H1 (cell line): Measurements from ENCODE around the gene SCAMP5. TPM values are rescaled to one million over a fixed set of nuclear protein-coding genes. Genes with fewer than 3 reads are reported as not detected.

Experiments
- CTCF ChIA-PET: fragments of 300-600 bp; sonication (Branson Sonifier 250); formaldehyde crosslinking; loops from one replicate; lab custom pipeline; 2021; ENCODE audit not compliant: partially characterized antibody; lab: Charles Lee
- POLR2A ChIA-PET: fragments of 300-600 bp; sonication (Branson Sonifier 250); formaldehyde crosslinking; loops from one replicate; lab custom pipeline; 2021; ENCODE audit warnings: inconsistent platforms; ENCODE audit not compliant: partially characterized antibody; lab: Charles Lee
- DNase-seq, 2 experiments: peaks; one replicate each; pipeline versions ENCODE4 v3.0.0 to v3.0.0-alpha.2; 2010 to 2022; ENCODE audit warnings: low spot score in 2 of 2, low read depth in 1 of 2, mixed read lengths in 1 of 2
- FAIRE-seq: peaks from 2 replicates; lab custom pipeline; 2011; peaks lifted over from hg19 to GRCh38; lab: Jason Lieb, UNC
- H2AFZ ChIP-seq: 2 replicates; pipeline ENCODE4 v1.8.1; 2012; ENCODE audit warnings: low read length, inconsistent platforms
- H2AK5ac ChIP-seq: 2 replicates; pipeline ENCODE4 v1.6.1; 2013; ENCODE audit warnings: low read depth, low read length
- H2BK120ac ChIP-seq: replicated peaks from 2 replicates; pipeline ENCODE3; 2013; ENCODE audit warnings: low read depth, low read length, inconsistent platforms
- H2BK12ac ChIP-seq: 2 replicates; pipeline ENCODE4 v1.6.1; 2013; ENCODE audit warnings: low read depth, low read length
- H2BK15ac ChIP-seq: 2 replicates; pipeline ENCODE4 v1.6.1; 2013; ENCODE audit warnings: low read length
- H2BK20ac ChIP-seq: 2 replicates; pipeline ENCODE4 v1.6.1; 2013; ENCODE audit warnings: low read length
- H2BK5ac ChIP-seq: 2 replicates; pipeline ENCODE4 v1.6.1; 2013; ENCODE audit warnings: low read depth, low read length
- H3K14ac ChIP-seq: 2 replicates; pipeline ENCODE4 v1.6.1; 2013; ENCODE audit warnings: inconsistent platforms; ENCODE audit not compliant: insufficient read length
- H3K18ac ChIP-seq: 2 replicates; pipeline ENCODE4 v1.6.1; 2013; ENCODE audit warnings: low read length; ENCODE audit errors: extremely low read depth
- H3K23ac ChIP-seq: 2 replicates; pipeline ENCODE4 v1.6.1; 2013; ENCODE audit warnings: inconsistent platforms; ENCODE audit not compliant: insufficient read length
- H3K23me2 ChIP-seq: 2 replicates; pipeline ENCODE4 v1.6.1; 2013; ENCODE audit warnings: low read depth, low read length
- H3K27ac ChIP-seq: 2 replicates; pipeline ENCODE4 v1.6.1; 2011; ENCODE audit warnings: low read depth, low read length, inconsistent platforms
- H3K27me3 ChIP-seq, 4 experiments: replicated peaks in 1 of 4; 1 replicate in 1 of 4; 2 replicates in 3 of 4; pipeline versions ENCODE4 v1.6.1 to v1.8.1; 2011 to 2013; ENCODE audit warnings: low read length in 3 of 4, mild to moderate bottlenecking in 3 of 4, inconsistent platforms in 2 of 4, mixed read lengths in 2 of 4, moderate library complexity in 1 of 4; ENCODE audit not compliant: control insufficient read depth in 3 of 4, insufficient read depth in 3 of 4; ENCODE audit errors: extremely low read depth in 1 of 4
- H3K36me3 ChIP-seq, 4 experiments: 2 replicates each; pipeline versions ENCODE4 v1.6.1 to v1.8.1; 2011 to 2013; ENCODE audit warnings: mild to moderate bottlenecking in 4 of 4, low read length in 3 of 4, moderate library complexity in 2 of 4, control low read depth in 1 of 4, inconsistent platforms in 1 of 4; ENCODE audit not compliant: insufficient read depth in 4 of 4, control insufficient read depth in 2 of 4
- H3K4ac ChIP-seq: replicated peaks from 2 replicates; pipeline ENCODE3; 2013; ENCODE audit warnings: low read length, low read depth, mixed read lengths, inconsistent platforms; ENCODE audit not compliant: insufficient read length
- H3K4me1 ChIP-seq, 4 experiments: replicated peaks in 1 of 4; 1 replicate in 1 of 4; 2 replicates in 3 of 4; pipeline versions ENCODE4 v1.6.1 to v1.8.1; 2011 to 2013; ENCODE audit warnings: low read length in 3 of 4, inconsistent platforms in 2 of 4, mixed read lengths in 1 of 4; ENCODE audit not compliant: insufficient read depth in 4 of 4, control insufficient read depth in 3 of 4
- H3K4me2 ChIP-seq, 2 experiments: 2 replicates each; pipeline versions ENCODE4 v1.6.1 to v1.8.1; 2011 to 2013; ENCODE audit warnings: low read depth in 2 of 2, low read length in 2 of 2, control low read depth in 1 of 2, inconsistent platforms in 1 of 2, mild to moderate bottlenecking in 1 of 2; ENCODE audit not compliant: insufficient read depth in 1 of 2
- H3K4me3 ChIP-seq, 4 experiments: fragments of 200-600, 300-600 bp in 1 of 4; sonication (generic), shearing (Covaris generic), sonication (Bioruptor Twin) in 1 of 4; 2 replicates each; pipeline versions ENCODE4 v1.5.1 to v1.8.1; 2011 to 2016; ENCODE audit warnings: low read length in 4 of 4, low read depth in 3 of 4, control low read depth in 2 of 4, inconsistent platforms in 2 of 4, mild to moderate bottlenecking in 2 of 4, mixed read lengths in 1 of 4, moderate library complexity in 1 of 4; ENCODE audit not compliant: insufficient read depth in 2 of 4; ENCODE audit errors: extremely low read depth in 1 of 4
- H3K56ac ChIP-seq: replicated peaks from 2 replicates; pipeline ENCODE3; 2013; ENCODE audit warnings: low read depth, mild to moderate bottlenecking, mixed read lengths, low read length, inconsistent platforms; ENCODE audit not compliant: insufficient read length
- H3K79me1 ChIP-seq: 2 replicates; pipeline ENCODE4 v1.6.1; 2013; ENCODE audit warnings: low read depth, low read length, control low read depth
- H3K79me2 ChIP-seq, 2 experiments: 2 replicates each; pipeline versions ENCODE4 v1.6.1 to v1.8.1; 2012 to 2013; ENCODE audit warnings: low read length in 2 of 2, mild to moderate bottlenecking in 2 of 2, inconsistent platforms in 1 of 2; ENCODE audit not compliant: insufficient read depth in 2 of 2, control insufficient read depth in 1 of 2
- H3K9ac ChIP-seq, 4 experiments: replicated peaks in 1 of 4; 1 replicate in 1 of 4; 2 replicates in 3 of 4; pipeline versions ENCODE4 v1.6.1 to v1.8.1; 2011 to 2013; ENCODE audit warnings: low read depth in 3 of 4, low read length in 3 of 4, control low read depth in 2 of 4, mild to moderate bottlenecking in 2 of 4, moderate library complexity in 2 of 4, inconsistent platforms in 1 of 4; ENCODE audit errors: extremely low read depth in 1 of 4
- H3K9me3 ChIP-seq, 2 experiments: 2 replicates each; pipeline versions ENCODE4 v1.6.1 to v1.8.1; 2012 to 2013; ENCODE audit warnings: mild to moderate bottlenecking in 2 of 2, moderate library complexity in 2 of 2, control low read depth in 1 of 2, inconsistent platforms in 1 of 2, low read depth in 1 of 2, low read length in 1 of 2, mixed read lengths in 1 of 2; ENCODE audit not compliant: insufficient read depth in 2 of 2
- H4K20me1 ChIP-seq, 2 experiments: replicated peaks in 1 of 2; 2 replicates each; pipeline versions ENCODE3 to v1.8.1; 2011 to 2013; ENCODE audit warnings: inconsistent platforms in 2 of 2, low read length in 2 of 2, mild to moderate bottlenecking in 1 of 2; ENCODE audit not compliant: insufficient read depth in 2 of 2, control insufficient read depth in 1 of 2
- H4K5ac ChIP-seq: 2 replicates; pipeline ENCODE4 v1.6.1; 2013; ENCODE audit warnings: low read length, low read depth, mixed read lengths, inconsistent platforms; ENCODE audit not compliant: insufficient read length
- H4K8ac ChIP-seq: 2 replicates; pipeline ENCODE4 v1.8.0; 2013; ENCODE audit warnings: mild to moderate bottlenecking, moderate library complexity, low read length, inconsistent platforms; ENCODE audit not compliant: insufficient read depth; ENCODE audit errors: extremely low read depth
- H4K91ac ChIP-seq: replicated peaks from 2 replicates; pipeline ENCODE3; 2013; ENCODE audit warnings: low read length, mixed read lengths, inconsistent platforms; ENCODE audit not compliant: insufficient read length
- BCL11A ChIP-seq, 2 experiments: IDR thresholded peaks; one replicate each; pipeline ENCODE4 v1.6.1; 2011; ENCODE audit warnings: low read depth in 2 of 2, low read length in 2 of 2, mild to moderate bottlenecking in 2 of 2
- EZH2 ChIP-seq: fragments of 200-600 bp; sonication (generic); IDR thresholded peaks from 2 replicates; pipeline ENCODE4 v1.7.1; 2012; ENCODE audit warnings: low read depth, mild to moderate bottlenecking, moderate library complexity, low read length, inconsistent platforms; ENCODE audit not compliant: severe bottlenecking
- FOSL1 ChIP-seq: IDR thresholded peaks from 2 replicates; pipeline ENCODE4 v1.6.1; 2011; ENCODE audit warnings: mild to moderate bottlenecking, low read depth, low read length, moderate library complexity; ENCODE audit not compliant: insufficient read depth
- KDM5A ChIP-seq: fragments of 200-600 bp; IDR thresholded peaks from 2 replicates; pipeline ENCODE4 v1.7.1; 2012; ENCODE audit warnings: mild to moderate bottlenecking, low read length, inconsistent platforms, mixed read lengths
- NRF1 ChIP-seq: IDR thresholded peaks from 2 replicates; pipeline ENCODE4 v1.6.1; 2011; ENCODE audit warnings: mild to moderate bottlenecking, low read depth, low read length, improper control_type of control experiment
- RXRA ChIP-seq: IDR thresholded peaks from 2 replicates; pipeline ENCODE4 v1.6.1; 2011; ENCODE audit warnings: low read depth, mild to moderate bottlenecking, low read length, moderate library complexity; ENCODE audit not compliant: insufficient read depth
- SAP30 ChIP-seq: fragments of 300-600 bp; sonication (generic); IDR thresholded peaks from 2 replicates; pipeline ENCODE4 v1.7.1; 2012; ENCODE audit warnings: low read length, moderate library complexity, mild to moderate bottlenecking, inconsistent platforms; ENCODE audit not compliant: insufficient read depth, insufficient replicate concordance
- SP1 ChIP-seq: IDR thresholded peaks from 2 replicates; pipeline ENCODE4 v1.6.1; 2011; ENCODE audit warnings: low read depth, low read length
- SP2 ChIP-seq: IDR thresholded peaks from 2 replicates; pipeline ENCODE4 v1.6.1; 2012; ENCODE audit warnings: mild to moderate bottlenecking, low read length, inconsistent platforms
- TBP ChIP-seq: IDR thresholded peaks from 2 replicates; pipeline ENCODE4 v1.6.1; 2011; ENCODE audit warnings: low read depth, low read length, improper control_type of control experiment
- WGBS, 2 experiments: shearing (Covaris generic) in 1 of 2; methylation state at CpG; one replicate each; pipeline versions ENCODE4 v1.1.6 to v1.1.7; 2013 to 2015; ENCODE audit warnings: low lambda C conversion rate in 2 of 2, mixed read lengths in 2 of 2, inconsistent platforms in 1 of 2, low coverage in 1 of 2, missing lambda C conversion rate in 1 of 2; ENCODE audit not compliant: insufficient replicate concordance in 2 of 2, insufficient coverage in 1 of 2, insufficient read length in 1 of 2; ENCODE audit errors: extremely low coverage in 1 of 2, missing lambda C conversion rate in 1 of 2; 5-methylcytosine and 5-hydroxymethylcytosine counted together
- polyA plus RNA-seq, 7 experiments: library from polyadenylated mRNA; depleted of rRNA in 3 of 7; stranded (reverse) in 5 of 7; unstranded in 2 of 7; fragments of >200 nt in 5 of 7; fragments of 200-250 nt in 2 of 7; gene quantifications; 1 replicate in 5 of 7; 2 replicates in 1 of 7; 4 replicates in 1 of 7; pipeline versions ENCODE4 v1.2.1 to v1.2.3, GENCODE V29; 2011 to 2013; ENCODE audit warnings: missing spikeins in 2 of 7, mixed read lengths in 2 of 7
- total RNA-seq: library from RNA; stranded (reverse); fragmentation: NEBNext Ultra II Directional; extraction: Animal tissue kit (Norgen Biotek cat#: 25700); gene quantifications from 2 replicates; pipeline ENCODE4 v1.2.1, GENCODE V29; 2021

The SCAMP5 gene
- total and polyA plus RNA-seq, 2 of the 8 experiments (the other 6 are each of a cell fraction or from before 2014, with no cell fraction given), result 55.4 to 94.7 TPM

DNA sequence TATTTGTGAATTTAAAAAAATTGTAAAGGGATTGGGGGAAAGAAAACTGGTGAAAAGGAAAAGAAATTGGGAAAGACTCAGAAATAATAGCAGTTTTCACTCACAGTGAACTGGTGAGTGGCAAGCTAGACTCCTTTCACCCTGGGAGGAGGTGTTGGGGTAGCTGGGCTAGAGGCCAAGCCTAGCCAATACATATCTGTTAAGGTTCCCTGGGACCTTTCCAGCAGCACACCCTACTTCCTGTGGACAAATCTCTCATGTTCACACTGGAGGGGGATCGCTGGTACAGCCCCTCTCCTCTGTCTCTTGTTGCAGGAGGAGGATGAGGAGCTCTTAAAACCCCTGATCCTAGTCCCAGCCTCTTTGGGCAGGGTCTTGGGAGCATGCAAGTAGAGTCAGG is 35.1 kb upstream of the SCAMP5 start:
- Histone ChIP-seq H3K4me3 (no peak overlapping the region), H2AK5ac (no peak overlapping the region), H3K9ac (no peak overlapping the region), H2BK12ac (no peak overlapping the region), H3K9me3 (no peaks in the 10 kb centered on the region), H4K20me1 (no peaks in the 10 kb centered on the region), H3K79me1 (no peaks in the 10 kb centered on the region), H4K8ac (no peak overlapping the region), H2BK120ac (no peak overlapping the region), H3K4me2 (no peak overlapping the region; a peak in 1 of 4 replicates), H2BK15ac (no peak overlapping the region), H4K5ac (no peak overlapping the region), H3K36me3 (no peaks in the 10 kb centered on the region), H4K91ac (no peak overlapping the region), H2BK20ac (no peak overlapping the region), H3K27ac (no peak overlapping the region), H3K14ac (no peak overlapping the region), H3K18ac (no peak overlapping the region), H3K27me3 (peaks cover 5 to 33% (median 29%) of the 10 kb centered on the region in 4 experiments), H3K56ac (no peak overlapping the region), H2AFZ (no peak overlapping the region), H3K4ac (no peak overlapping the region), H3K4me1 (peaks cover 0 to 14% (median 8%) of the 10 kb centered on the region in 4 experiments; a peak in 5 of 7 replicates), H3K79me2 (peaks cover 0 to 5% of the 10 kb centered on the region in 2 experiments; a peak in 2 of 4 replicates), H3K23me2 (peaks cover 34% of the 10 kb centered on the region), H2BK5ac (no peak overlapping the region), H3K23ac (no peak overlapping the region)
- TF ChIP-seq SP1, result no peak
- no peak for TF ChIP-seq SP2
- TF ChIP-seq TBP, result no peak
- TF ChIP-seq KDM5A, result no peak
- TF ChIP-seq NRF1, result no peak
- no peak for TF ChIP-seq BCL11A (IDR thresholded peaks at IDR 0.05; ENCODE audit: low read depth in 2 of 2, low read length in 2 of 2)
- TF ChIP-seq RXRA, result no peak
- TF ChIP-seq FOSL1, result no peak
- no peak for TF ChIP-seq EZH2
- TF ChIP-seq SAP30, result no peak
- WGBS, 2 experiments, result 80% methylated on average over 1 of the region's 1 CpG; no CpG with 5 or more reads in 1 of the 2 experiments
- ChIA-PET CTCF (interaction anchor here (0.6 to 1.8 kb wide), 8 partner anchors 8 to 124 kb away, joined by 3 to 6 read pairs (median 3); no protein-coding TSS in a partner anchor), POLR2A (interaction anchor here (1.0 to 5.7 kb wide), 5 partner anchors 9 to 63 kb away, joined by 3 to 29 read pairs (median 7); partner anchors contain the start of genes COX5A and PPCDC)
- DNase-seq (no peak), FAIRE-seq (no peak)
